GM19099 (cell line): Measurements from ENCODE around the gene CALD1.

Experiments used
- POLR2A ChIP-seq: IDR thresholded peaks from 3 replicates; pipeline ENCODE4 v1.6.1; 2011; ENCODE audit warnings: low read depth; ENCODE audit not compliant: insufficient read length; ENCODE audit errors: extremely low read depth

CALD1 gene

DNA sequence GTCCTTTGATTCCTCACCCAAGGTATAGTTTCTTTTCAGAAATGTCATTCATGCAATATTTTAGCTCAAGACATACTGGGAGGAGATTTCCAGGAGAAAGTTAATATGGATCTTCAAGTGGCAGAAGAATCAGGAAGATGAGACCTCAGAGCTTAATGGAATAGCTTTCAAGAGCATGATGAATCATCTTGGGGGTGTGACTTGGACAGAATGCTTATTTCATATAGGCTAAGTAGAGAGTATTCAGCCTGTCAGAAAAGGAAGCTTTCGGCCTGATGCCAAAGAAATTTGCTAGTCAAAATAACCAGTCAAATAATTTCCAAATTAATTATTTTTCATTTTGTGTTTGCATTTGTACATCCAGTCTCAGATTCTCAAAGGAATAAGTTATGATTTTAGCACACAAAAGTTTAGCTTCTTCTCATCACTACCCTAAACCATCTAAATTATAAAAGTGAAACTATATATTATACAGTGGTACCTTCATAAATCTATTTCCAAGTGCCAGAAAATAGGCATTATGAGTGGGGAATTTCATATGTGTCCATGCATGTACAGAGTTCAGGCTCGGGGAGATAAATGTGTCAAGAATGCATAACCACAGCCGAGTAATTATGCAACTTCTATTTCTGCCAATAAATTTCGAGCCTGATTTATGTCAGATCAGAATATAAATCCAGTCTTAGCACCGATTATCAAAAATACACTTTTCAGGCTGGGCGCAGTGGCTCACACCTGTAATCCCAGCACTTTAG, 27.3 kb upstream of the CALD1 start:
- TF ChIP-seq POLR2A, result no peak

DNA sequence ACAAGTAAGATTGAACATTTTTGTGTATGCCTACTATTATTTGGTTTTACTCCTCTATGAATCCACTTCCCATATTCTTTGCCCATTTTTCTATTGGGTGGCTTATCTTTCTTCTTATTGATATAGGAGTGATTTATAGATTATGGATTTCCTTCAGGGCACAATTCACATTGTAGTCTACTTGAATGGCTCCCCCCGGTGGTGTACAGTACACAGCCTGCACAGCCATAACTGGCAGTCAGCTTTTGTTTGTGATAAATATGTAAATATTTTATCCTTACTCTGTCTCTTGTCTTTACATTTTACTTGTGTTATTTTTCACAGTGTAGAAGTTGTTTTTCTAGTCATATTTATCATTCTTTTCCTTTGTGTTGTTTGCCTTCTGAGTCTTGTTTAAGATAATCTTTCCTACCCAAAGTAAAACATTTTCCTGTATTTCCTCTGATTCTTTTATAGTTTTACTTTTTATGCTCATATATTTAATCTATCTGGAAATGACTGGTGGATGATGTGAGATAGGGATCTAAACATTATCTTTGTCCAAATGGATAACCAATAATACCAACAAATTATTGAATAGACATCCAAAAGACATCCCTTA, 23.9 kb upstream of the CALD1 start:
- TF ChIP-seq POLR2A, result no peak

DNA sequence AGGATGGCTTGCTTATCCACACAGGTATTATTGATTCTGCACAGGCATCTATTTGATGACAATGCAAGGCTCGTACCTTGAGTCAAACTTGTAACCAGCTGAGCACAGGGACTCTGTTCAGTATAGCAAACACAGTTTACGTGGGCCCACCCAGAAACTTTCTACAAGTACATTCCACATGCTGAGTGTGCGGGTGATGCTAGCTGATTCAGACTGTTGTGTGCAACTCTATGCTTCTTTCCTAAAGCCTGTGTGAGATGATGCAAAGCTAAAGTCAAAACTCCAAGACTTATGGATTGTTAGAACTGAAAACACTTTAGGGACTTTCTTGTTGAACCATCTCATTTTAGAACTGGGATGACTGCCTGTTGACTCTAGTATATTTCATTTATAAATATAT, 21.5 kb upstream of the CALD1 start:
- TF ChIP-seq POLR2A, result no peak

DNA sequence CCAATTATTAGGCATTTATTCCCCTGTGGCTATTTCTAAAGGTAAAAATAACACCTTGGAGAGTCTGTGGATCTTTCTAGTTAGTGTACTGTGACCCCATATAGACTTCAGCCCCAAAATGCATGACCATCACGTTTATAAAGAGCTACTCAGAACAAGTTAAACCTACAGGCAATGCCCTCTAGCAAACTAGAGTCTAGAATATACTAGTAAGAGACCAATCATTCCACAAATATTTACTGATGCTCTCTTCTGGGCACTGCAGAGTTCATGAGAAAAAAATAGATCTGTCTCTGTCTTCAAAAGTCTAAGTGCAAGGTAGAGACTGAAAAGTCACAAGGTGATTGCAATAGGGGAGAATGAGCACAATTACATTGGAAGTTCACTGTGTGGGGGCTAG, 20.5 kb upstream of the CALD1 start:
- no peak for TF ChIP-seq POLR2A

DNA sequence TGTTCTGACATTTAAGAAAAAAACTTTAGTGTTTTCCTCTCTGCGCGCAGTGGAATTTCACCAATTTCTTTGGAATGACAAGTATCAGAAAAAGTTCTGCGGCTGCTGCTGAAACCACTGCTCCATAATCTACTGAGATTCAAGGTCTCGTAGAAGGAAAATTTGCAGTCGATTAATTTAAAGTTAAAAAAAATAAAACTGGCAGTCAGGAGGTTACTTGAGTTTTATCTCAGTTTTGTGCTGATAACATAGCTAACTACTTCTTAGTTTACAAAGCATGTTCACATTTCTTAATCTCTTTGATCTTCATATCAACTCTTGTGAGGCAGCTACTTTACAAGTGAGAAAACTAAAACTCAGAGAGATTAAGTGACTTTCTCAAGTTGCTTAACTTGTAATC, 18.2 kb upstream of the CALD1 start:
- no peak for TF ChIP-seq POLR2A

DNA sequence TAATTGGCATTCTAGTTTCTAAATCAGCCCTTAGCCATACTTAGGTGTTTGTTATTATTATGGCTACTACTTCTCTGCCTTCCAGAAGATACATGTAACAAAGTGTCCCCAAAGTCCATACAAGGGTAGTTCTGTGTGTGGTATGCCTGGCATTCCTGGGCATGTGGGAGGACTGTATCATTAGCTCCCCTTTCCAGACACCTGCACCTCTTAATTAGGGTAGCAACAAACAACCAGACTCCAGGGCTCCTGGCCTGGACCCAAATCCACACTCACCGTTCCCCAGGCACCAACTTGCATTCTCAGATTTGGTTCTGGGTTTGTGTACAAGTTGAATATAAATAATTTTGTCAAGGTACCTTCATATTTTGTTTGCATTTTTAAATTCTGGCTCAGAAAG, 15.5 kb upstream of the CALD1 start:
- no peak for TF ChIP-seq POLR2A

DNA sequence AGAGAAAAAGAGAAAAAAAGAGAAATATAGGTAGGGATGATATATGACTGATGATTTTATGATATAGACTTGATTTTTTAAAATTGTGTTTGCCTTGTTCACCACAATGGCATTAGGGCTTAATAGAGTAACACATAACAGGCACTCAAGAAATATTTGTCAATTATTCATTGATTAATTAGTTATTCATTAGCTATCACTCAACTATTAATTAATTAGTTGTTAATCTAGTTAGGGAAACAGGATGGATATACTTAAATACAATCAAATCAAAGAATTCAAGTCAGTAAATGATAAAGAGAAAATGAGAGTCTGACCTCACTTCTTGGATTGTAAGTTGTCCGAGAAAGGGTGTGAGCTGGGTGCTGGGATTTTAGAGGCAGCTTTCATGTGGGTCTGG, 15.1 kb upstream of the CALD1 start:
- no peak for TF ChIP-seq POLR2A

DNA sequence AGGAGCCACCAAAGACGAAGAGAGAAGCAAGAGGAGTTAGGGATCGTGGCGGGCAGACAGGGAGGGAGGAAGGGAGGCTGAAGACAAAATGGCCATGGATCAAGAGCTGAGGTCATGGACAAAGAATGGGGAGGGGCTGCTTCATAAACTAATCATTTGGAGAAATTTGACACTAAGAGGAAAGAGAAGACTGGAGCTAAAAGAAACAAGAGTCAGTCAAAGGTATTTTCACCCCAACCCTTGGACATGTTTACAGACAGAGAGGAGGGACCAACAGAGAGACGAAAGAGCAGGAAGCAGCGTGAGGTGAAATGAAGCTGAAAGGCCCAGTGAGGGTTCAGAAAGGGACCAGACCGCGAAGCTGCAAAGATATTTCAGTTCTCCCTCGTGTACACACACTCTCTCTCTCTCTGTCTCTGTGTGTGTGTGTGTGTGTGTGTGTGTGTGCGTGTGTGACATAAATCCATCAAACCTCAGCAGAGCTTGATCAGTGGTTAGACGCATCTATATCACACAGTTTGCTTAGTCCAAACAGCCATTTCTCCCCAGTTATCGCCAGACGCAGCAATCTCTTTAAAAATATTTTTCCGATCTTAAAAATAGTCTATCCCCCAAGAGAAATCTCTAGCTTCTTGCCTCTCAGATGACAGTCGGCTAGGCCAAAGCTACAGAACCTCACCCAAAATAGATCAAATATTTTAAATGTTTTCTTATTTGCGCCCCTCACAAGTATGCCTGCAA, 12.5 kb upstream of the CALD1 start:
- TF ChIP-seq POLR2A, result no peak

DNA sequence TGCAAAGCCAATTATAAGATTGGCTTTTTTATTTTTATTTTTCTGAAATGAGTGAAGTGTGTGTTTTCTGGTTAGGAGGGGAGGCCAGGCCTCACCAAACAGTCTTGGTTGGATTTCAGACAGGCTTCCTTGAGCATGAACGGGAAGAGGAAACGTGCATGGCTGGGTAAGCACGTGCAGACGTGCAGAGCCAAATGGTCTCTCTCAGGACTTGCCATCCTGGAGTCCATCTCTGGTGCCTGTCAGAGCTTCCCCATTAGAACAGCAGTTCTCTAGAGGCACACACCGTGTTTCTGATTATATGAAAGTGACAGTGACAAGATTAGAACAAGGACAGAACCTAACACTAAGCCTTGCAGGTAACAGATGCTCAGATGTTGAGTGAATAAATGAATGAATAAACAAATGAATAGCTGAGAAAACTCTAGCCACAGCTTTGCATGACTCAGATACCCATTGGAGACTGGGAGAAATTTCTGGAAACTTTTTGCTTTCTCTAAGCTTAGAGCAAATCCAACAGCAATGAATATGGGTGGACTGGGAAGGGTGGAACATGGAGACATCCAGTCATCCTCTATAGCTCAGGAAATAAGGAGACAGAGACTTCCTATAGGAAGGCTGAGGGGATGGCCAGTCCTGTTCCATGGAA, 11.8 kb upstream of the CALD1 start:
- no peak for TF ChIP-seq POLR2A

DNA sequence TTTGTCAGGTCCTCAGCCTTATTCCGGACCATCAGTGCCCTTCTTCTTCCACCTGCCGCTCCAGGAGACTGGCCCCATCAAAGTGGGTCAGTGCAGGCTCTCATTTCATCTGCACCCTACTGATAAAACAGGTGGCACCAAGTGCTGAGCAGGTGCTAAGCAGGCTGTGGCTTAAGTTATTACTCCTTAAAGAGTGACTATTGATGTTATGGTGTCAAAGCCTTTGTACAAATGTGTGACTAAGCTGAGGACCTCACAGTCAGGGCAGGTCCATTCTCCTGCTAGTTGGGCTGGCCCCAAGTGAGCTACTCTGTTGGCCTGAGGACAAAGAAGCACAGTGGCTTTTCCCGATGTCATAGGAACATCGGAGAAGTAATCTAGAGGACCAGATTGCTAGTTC, 11.2 kb upstream of the CALD1 start:
- TF ChIP-seq POLR2A, result no peak

DNA sequence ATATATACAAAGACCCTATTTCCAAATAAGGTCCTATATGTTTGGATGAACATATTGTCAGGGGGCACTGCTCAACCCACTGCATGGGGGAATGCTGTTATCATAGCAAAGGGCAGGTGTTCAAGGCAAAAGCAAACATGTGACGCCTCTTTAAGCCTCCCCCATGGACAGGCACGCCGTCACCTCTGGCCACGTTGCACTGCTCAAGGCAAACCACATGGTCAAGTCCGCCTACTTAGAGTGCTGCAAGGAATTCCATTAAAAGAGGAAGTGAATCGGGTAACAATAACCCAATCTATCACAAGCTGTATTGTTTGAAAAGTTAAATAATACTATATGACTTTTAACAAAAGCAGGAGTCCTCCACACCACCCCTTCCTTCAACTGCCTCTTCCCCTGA, 8.8 kb upstream of the CALD1 start:
- TF ChIP-seq POLR2A, result no peak

DNA sequence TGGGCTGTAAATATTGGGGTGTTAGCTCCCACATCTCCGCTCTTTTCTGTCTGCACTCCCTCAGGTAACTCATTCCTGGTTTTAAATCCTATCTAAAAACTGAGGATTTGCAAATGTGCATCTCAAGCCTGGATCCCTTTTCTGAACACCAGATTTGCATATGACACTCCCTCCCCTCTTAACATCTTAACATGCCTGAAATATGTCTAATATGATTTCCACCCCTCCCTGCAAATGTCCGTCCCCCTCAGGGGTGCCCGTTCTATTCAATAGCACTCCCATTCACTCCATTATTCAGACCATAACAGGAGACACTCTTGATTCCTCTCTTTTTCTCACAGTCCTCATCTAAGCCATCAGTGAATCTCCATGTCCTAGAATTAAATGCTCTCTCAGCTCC, 8.3 kb upstream of the CALD1 start:
- TF ChIP-seq POLR2A, result no peak

DNA sequence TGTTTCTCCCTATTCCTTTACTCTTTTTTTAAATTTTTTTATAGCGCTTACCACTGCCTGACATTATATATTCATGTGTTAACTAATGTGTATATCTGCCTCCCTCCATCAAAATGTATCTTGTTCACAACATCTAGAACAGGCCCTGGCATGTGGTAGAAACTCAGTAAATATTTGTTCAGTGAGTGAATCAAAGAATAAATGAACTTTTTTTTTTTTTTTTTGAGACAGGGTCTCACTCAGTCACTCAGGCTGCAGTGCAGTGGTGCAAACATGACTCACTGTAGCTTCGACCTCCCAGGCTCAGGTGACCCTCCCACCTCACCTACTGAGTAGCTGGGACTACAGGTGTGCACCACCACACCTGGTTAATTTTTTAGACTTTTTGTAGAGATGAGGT, 7.5 kb upstream of the CALD1 start:
- no peak for TF ChIP-seq POLR2A

DNA sequence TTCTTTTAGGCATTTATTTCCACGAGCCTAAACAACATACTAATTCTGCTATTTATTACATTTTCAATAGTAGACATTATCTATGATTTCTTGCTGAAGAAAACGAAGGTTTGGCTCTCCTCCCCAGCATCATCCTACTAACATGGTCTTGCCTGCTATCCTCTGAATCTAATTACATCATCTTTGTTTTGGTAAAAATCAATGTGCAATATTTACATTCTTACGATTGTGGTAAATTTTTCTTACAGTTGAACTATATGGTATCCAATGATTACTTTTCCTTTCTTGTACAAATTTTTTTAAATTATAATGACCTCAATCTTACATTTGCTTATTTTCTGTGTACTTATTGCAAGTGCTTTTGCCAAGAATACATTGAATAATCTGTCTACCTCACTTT, 7.0 kb upstream of the CALD1 start:
- no peak for TF ChIP-seq POLR2A

DNA sequence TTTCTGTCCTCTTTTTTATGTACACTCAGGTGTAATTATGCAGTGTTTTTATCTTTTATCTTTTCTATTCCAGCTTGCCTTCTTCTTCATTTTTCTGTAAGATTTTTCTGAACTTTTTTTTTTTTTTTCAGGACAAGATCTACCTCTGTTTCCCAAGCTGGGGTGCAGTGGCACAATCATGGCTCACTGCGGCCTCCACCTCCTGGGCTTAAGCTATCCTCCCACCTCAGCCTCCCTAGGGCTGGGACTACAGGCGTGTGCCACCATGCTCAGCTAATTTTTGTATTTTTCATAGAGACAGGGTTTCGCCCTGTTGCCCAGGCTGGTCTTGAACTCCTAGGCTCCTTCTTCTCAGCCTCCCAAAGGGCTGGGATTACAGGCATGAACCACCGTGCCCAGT, 6.3 kb upstream of the CALD1 start:
- no peak for TF ChIP-seq POLR2A

DNA sequence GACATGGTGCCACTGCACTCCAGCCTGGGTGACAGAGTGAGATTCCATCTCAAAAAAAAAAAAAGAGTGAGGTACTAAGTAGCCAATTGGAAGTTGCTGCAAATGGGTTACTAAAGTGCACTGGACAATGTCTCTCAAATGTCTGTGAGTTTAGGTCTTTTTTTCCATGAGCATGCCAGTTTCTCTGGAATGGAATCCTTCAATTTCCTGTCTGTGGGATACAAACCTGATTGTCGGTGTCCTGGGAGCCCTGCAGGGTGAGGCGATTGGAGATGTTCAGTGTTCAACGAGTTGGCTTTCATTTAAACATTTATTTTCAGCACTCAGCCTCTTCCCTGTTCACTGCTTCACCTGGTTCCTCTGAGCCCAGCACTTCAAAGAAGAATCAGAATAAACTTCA, 5.3 kb upstream of the CALD1 start:
- no peak for TF ChIP-seq POLR2A
